GM12872 (cell line): ENCODE measurements around the gene METTL22.

ENCODE experiments used
- TF ChIP-seq, protein P1 (sequence below): IDR thresholded peaks from 3 replicates; pipeline ENCODE4 v1.5.1; 2011; ENCODE audit warnings: low read depth, mild to moderate bottlenecking, low read length, moderate library complexity; ENCODE audit not compliant: insufficient read depth

METTL22 gene

GRCh38 chr16:8621572-8622314 lies at the start of gene METTL22:
Gene METTL22 (plus strand): TSS chr16:8621698. CDS start chr16:8625666, 3,968 bp downstream.
- TF ChIP-seq, protein P1, sequence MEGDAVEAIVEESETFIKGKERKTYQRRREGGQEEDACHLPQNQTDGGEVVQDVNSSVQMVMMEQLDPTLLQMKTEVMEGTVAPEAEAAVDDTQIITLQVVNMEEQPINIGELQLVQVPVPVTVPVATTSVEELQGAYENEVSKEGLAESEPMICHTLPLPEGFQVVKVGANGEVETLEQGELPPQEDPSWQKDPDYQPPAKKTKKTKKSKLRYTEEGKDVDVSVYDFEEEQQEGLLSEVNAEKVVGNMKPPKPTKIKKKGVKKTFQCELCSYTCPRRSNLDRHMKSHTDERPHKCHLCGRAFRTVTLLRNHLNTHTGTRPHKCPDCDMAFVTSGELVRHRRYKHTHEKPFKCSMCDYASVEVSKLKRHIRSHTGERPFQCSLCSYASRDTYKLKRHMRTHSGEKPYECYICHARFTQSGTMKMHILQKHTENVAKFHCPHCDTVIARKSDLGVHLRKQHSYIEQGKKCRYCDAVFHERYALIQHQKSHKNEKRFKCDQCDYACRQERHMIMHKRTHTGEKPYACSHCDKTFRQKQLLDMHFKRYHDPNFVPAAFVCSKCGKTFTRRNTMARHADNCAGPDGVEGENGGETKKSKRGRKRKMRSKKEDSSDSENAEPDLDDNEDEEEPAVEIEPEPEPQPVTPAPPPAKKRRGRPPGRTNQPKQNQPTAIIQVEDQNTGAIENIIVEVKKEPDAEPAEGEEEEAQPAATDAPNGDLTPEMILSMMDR, result no peak

DNA sequence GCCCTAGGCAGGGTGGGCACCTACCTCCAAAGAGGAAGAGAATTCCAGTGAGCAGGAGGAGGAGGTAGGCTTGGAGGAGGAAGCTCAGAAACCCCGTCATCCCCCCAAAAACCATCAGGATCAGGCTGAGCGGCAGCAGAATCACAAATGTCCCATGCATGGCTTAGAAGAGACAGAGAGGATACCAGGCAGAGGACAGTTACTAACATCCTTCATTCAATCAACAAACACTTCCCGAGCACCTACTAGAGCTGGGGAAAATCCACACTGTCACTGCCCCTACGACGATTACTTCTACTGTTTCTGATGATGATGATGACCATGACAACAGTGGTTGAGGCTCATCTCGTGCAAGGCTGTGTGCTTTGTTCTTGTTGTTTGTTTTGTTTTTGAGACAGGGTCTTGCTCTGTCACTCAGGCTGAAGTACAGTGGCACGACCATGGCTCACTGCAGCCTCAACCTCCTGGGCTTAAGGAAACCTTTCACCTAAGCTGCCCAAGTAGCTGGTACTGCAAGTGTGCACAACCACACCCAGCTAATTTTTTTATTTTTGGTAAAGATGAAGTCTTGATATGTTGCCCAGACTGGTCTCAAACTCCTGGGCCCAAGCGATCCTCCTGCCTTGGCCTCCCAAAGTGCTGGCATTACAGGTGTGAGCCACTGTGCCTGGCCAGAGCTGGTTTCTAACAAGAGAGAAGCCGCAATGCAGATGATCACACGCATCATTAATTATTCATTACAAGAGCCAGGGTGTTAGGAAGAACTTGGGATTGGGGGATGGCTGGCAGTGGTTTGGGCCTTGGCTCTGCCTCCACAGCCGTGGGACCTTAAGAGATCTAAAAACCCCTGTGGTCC lies 49.2 kb upstream of the METTL22 start:
- TF ChIP-seq, protein P1, result no peak

DNA sequence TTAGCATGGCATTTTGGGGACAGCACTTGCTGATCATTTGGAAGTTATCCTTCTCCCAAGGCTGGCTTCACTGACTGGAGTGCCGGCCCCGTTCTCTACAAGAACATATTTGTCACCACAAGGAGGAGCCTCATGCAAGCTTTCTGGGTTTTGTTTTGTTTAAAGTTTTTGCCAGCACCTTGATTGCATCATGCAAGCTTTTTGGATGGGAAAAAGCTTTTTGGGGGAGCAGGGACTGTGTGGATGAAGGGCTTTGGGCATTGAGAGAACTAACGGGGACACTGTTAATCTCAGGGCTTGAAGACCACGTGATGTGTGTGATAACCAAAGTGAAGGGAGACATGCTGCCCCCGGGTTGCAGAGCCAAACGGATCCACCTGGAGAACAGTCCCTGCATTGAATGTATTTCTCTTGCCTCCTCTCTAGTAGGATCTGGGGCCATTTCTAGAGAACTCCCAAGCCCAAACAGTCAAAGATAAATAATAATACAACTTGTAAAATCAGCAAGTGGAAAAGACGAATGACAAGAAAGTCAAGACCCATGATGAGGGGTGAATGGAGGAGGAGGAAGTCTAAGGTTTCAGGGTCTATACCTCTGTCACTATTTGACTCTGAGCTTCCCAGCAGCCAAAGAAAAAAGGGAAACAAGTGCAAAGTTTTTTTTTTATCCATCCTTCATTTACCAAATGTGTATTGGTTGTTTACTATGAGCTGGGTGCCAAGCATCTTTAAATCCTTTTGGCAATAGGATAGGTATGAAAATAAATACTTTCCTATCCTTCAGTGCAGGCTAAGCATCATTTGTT lies 48.4 kb upstream of the METTL22 start:
- TF ChIP-seq, protein P1, result peak; percentile 37; the same call in 2 of the 3 replicates

GRCh38 chr16:8575399-8575798 lies 46.1 kb upstream of the METTL22 start:
- TF ChIP-seq, protein P1, result no peak

- TF ChIP-seq, protein P1, result no peak
These were observed 45.1 kb upstream of the METTL22 start for GRCh38 chr16:8576141-8577004.

DNA sequence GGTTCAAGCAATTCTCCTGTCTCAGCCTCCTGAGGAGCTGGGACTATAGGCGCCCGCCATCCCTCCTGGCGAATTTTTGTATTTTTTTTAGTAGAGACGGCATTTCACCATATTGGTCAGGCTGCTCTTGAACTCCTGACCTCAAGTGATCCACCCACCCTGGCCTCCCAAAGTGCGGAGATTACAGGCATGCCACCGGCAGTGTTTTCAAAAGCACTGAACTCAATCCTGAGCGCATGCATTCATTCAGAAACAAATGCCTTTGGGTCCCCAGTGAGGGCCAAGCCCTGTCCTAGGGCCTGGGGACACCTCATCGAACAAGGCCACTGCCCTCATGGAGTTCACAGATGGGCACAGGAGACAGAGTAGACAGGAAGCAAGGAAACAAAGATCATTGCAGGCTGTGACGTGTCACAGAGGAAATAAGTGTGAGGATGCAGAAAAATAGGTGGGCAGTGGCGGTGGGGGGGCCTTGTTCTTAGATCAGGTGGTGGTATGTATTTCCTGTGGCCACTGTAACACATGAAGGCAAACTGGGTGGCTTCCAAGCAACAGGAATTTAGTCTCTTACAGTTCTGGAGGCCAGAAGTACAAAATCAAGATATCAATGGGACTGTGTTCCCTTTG lies 43.7 kb upstream of the METTL22 start:
- TF ChIP-seq, protein P1, result no peak
